Measurements from ENCODE around the gene OR52N5. TPM values are rescaled to one million over a fixed set of nuclear protein-coding genes. Genes with fewer than 3 reads are reported as not detected.

Gene OR52N5
- total RNA-seq, result not detected in 2 replicates

DNA sequence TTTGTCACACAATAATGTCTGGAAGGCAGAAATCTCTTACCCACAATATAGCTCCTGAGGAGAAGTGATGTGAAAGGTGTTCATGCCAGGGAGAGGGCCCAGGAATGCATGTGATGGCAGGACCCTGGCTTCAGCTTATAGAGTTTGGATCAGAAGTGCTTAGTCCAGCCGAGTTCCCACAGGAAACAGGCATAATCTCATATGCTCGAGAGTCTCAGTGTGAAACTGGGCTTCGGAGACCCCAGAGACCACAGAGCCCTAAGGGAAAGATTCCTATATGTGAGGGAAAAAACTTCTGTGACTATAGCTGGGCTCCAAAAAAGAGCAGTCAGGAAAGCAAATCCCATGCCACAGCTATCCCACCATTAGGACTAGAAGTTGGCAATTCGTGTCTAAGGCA, at the start of gene OR52N5:
TSS of gene OR52N5 (minus strand) at position 101 of the 400 bp plus-strand sequence. CDS start 4,721 bp downstream, outside the sequence.

DNA sequence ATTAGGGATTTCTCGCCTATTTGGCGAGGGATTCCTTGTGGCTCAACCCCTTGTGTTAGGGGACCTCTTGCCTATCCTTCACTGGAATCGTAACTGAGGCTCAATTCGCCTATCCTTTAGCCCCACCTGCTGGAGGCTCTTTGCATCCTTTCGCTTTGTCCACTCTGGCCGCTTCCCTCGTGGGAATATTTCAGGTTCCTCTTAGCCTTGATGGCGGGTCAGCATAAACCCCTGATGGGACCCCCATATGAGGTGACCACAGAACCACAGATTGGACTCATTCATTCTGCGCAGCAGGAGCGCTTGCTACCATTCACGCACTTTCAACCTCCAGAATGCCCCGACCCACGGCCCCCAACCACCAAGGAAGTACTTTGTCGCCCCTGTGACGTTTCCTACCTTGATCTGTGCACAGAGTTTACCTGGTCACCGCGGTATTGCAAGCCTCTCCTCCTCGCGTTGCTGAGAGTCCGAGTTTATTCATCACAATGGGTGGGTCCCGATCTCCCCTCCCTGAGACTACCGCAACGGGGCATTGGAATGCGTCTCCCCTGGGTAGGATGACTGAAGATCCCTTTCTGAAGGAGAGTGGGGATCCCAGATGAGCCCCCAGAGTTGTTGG, 25.5 kb upstream of the OR52N5 start, which contains the start of gene OR52N2:
TSS of gene OR52N2 (plus strand) at position 425 of the 622 bp plus-strand sequence. CDS start 11,412 bp downstream, outside the sequence.

DNA sequence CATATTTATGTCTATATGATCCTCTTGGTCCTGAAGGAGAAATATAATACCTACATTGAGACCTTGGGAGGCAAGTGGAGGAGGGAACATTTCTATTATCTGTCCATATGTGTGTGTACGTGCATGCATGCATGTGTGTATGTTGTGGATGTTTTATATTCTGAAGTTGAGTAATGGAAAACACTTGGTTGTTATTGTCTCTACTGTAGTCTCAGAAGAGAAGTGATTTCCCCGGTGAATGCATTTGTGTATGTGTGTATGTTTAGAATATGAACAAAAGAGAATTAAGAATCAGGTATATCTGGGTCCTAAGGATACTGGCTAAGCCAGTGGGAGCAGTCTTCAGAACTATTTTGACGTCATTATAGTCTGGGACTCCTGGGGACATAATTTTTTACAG, 8.0 kb upstream of the OR52N5 start, which contains the start of gene OR52N1:
TSS of gene OR52N1 (minus strand) at position 101 of the 400 bp plus-strand sequence. CDS start 2,449 bp downstream, outside the sequence.

DNA sequence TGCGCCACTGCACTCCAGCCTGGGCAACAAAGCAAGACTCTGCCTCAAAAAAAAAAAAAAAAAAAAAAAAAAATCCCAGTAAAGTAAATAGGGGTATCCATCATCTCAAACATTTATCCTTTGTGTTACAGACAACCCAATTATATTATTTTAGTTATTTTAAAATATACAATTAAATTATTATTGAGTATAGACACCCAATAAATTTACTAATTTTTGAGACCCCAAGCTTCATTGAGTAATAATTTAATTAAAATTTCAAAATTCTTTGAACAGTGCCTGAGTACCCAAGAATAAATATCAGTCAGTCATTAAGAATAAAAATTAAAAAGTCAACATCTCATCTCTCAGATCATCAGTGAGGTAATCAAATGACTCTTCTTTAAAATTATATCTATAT, 29.2 kb downstream of the OR52N5 start, which contains the start of gene OR52N4:
TSS of gene OR52N4 (plus strand) at position 301 of the 400 bp plus-strand sequence. CDS start 498 bp downstream, outside the sequence.

GRCh38 chr11:5736396-5736795, 46.8 kb downstream of the OR52N5 start, which contains the start of gene OR56B1:
OR56B1 (plus strand) TSS chr11:5736448; CDS start chr11:5736517, 69 bp downstream.

Other genes starting within 250 kb of the OR52N5 start
- 0.81 TPM in 1 of 2 replicates, not detected in the other for gene OR52H1, start 234.8 kb downstream of the OR52N5 start, total RNA-seq
- not detected in 2 replicates for gene OR52B6, start 202.5 kb downstream of the OR52N5 start, total RNA-seq
- gene TRIM6, start 186.7 kb downstream of the OR52N5 start, total RNA-seq, result 4.5 and 8.3 TPM in 2 replicates
- 6.8 and 11.2 TPM in 2 replicates for gene TRIM34, start 158.4 kb downstream of the OR52N5 start, total RNA-seq
- gene TRIM5, start 98.3 kb downstream of the OR52N5 start, total RNA-seq, result 30.7 and 32.6 TPM in 2 replicates
- 143 and 164 TPM in 2 replicates for gene TRIM22, start 93.6 kb downstream of the OR52N5 start, total RNA-seq
- gene OR56B1, start 46.9 kb downstream of the OR52N5 start, total RNA-seq, result 0.12 TPM in 1 of 2 replicates, not detected in the other
- gene OR52N4, start 29.1 kb downstream of the OR52N5 start, total RNA-seq, result not detected in 2 replicates
- gene OR52N1, start 7.9 kb upstream of the OR52N5 start, total RNA-seq, result not detected in 2 replicates
- not detected in 2 replicates for gene OR52N2, start 25.6 kb upstream of the OR52N5 start, total RNA-seq
- gene OR52E6, start 58.5 kb upstream of the OR52N5 start, total RNA-seq, result not detected in 2 replicates
- not detected in 2 replicates for gene OR52E8, start 74.3 kb upstream of the OR52N5 start, total RNA-seq
- gene OR52E4, start 97.3 kb upstream of the OR52N5 start, total RNA-seq, result not detected in 2 replicates
- gene OR52E5, start 109.9 kb upstream of the OR52N5 start, total RNA-seq, result not detected in 2 replicates
- not detected in 2 replicates for gene OR56A3, start 158.9 kb upstream of the OR52N5 start, total RNA-seq
- gene OR56A5, start 185.1 kb upstream of the OR52N5 start, total RNA-seq, result not detected in 2 replicates
- gene OR52L1, start 203.6 kb upstream of the OR52N5 start, total RNA-seq, result not detected in 2 replicates
- not detected in 2 replicates for gene OR56A4, start 223.6 kb upstream of the OR52N5 start, total RNA-seq
- not detected in 2 replicates for gene OR56A1, start 247.4 kb upstream of the OR52N5 start, total RNA-seq

Measured in hair follicle dermal papilla cell (primary cell).